Measurements from ENCODE around the gene POMGNT2. TPM values are rescaled to one million over a fixed set of nuclear protein-coding genes. Genes with fewer than 3 reads are reported as not detected.

The POMGNT2 gene
- total RNA-seq, 1 experiment from 2014 or later: 45.7 TPM

- H3K27me3 ChIP-seq (ENCODE audit: low read length): no peaks in the 10 kb centered on the region
- no peaks in the 10 kb centered on the region for H3K4me1 ChIP-seq (ENCODE audit: insufficient read depth, low read length)
- intact Hi-C loops (cut with micrococcal nuclease): no loop called here
- DNase-seq (peak; percentile 4), ATAC-seq (no peak)
- no peak overlapping the region for H3K27ac ChIP-seq (ENCODE audit: low read length)
- no peaks in the 10 kb centered on the region for H3F3A ChIP-seq (ENCODE audit: low read length, unreplicated experiment)
- H3K4me2 ChIP-seq (ENCODE audit: low read length): no peak overlapping the region
- no peak for TF ChIP-seq EZH2 (IDR thresholded peaks at IDR 0.05; ENCODE audit: low read length, unreplicated experiment)
- TF ChIP-seq EZH2phosphoT487 (IDR thresholded peaks at IDR 0.05; ENCODE audit: borderline replicate concordance, low read length): no peak
- ChIA-PET POLR2A (ENCODE audit: unreplicated experiment) (no interaction called here), CTCF (interaction anchor here (0.6 to 0.9 kb wide), 2 partner anchors 125 to 714 kb away, joined by 3 read pairs; no protein-coding TSS in a partner anchor)
- no peak overlapping the region for H3K4me3 ChIP-seq (ENCODE audit: low read length)
- no peak overlapping the region for H2AFZ ChIP-seq (ENCODE audit: low read length)
- H3K79me2 ChIP-seq (ENCODE audit: low read length): no peaks in the 10 kb centered on the region
- H3K36me3 ChIP-seq (ENCODE audit: low read depth, low read length): no peaks in the 10 kb centered on the region
- no TSS peak for BruUV-seq (replicated peaks)
- H3K9ac ChIP-seq (ENCODE audit: low read length): no peak overlapping the region
- no peaks in the 10 kb centered on the region for H3K9me3 ChIP-seq (ENCODE audit: low read length)
- no peaks in the 10 kb centered on the region for H4K20me1 ChIP-seq (ENCODE audit: low read length)
- no peaks in the 10 kb centered on the region for H3K9me2 ChIP-seq (replicated peaks; ENCODE audit: low read length)
These were observed 19.3 kb downstream of the POMGNT2 start for GRCh38 chr3:43086460-43087165.

- H3K9ac ChIP-seq (ENCODE audit: low read length): no peak overlapping the region
- no peaks in the 10 kb centered on the region for H3K27me3 ChIP-seq (ENCODE audit: low read length)
- ChIA-PET CTCF (no interaction called here), POLR2A (ENCODE audit: unreplicated experiment) (interaction anchor here (0.6 kb wide), 1 partner anchor 205 kb away, joined by 6 read pairs; no protein-coding TSS in a partner anchor)
- H3K4me3 ChIP-seq (ENCODE audit: low read length): no peak overlapping the region
- no peaks in the 10 kb centered on the region for H3F3A ChIP-seq (ENCODE audit: low read length, unreplicated experiment)
- no TSS peak for BruUV-seq (replicated peaks)
- H3K9me2 ChIP-seq (replicated peaks; ENCODE audit: low read length): no peaks in the 10 kb centered on the region
- DNase-seq (no peak), ATAC-seq (no peak)
- H3K79me2 ChIP-seq (ENCODE audit: low read length): no peaks in the 10 kb centered on the region
- TF ChIP-seq EZH2phosphoT487 (IDR thresholded peaks at IDR 0.05; ENCODE audit: borderline replicate concordance, low read length) (no peak), EZH2 (IDR thresholded peaks at IDR 0.05; ENCODE audit: low read length, unreplicated experiment) (no peak), CTCF (conservative IDR thresholded peaks at IDR 0.05; ENCODE audit: low read depth, low read length) (no peak)
- H3K4me2 ChIP-seq (ENCODE audit: low read length): no peak overlapping the region
- no peaks in the 10 kb centered on the region for H4K20me1 ChIP-seq (ENCODE audit: low read length)
- H3K36me3 ChIP-seq (ENCODE audit: low read depth, low read length): peaks cover 22% of the 10 kb centered on the region
- H3K9me3 ChIP-seq (ENCODE audit: low read length): no peaks in the 10 kb centered on the region
- H3K27ac ChIP-seq (ENCODE audit: low read length): no peak overlapping the region
- H3K4me1 ChIP-seq (ENCODE audit: insufficient read depth, low read length): no peaks in the 10 kb centered on the region
- intact Hi-C loops (cut with micrococcal nuclease): no loop called here
- no peak overlapping the region for H2AFZ ChIP-seq (ENCODE audit: low read length)
These were observed 23.4 kb downstream of the POMGNT2 start for GRCh38 chr3:43082457-43082856.

- no peaks in the 10 kb centered on the region for H3K79me2 ChIP-seq (ENCODE audit: low read length)
- no peak overlapping the region for H3K4me3 ChIP-seq (ENCODE audit: low read length)
- no peaks in the 10 kb centered on the region for H3K9me3 ChIP-seq (ENCODE audit: low read length)
- H3K9me2 ChIP-seq (replicated peaks; ENCODE audit: low read length): no peaks in the 10 kb centered on the region
- intact Hi-C loops (cut with micrococcal nuclease): no loop called here
- CTCF ChIA-PET: no interaction called here
- BruUV-seq (replicated peaks): no TSS peak
- no peaks in the 10 kb centered on the region for H3K4me1 ChIP-seq (ENCODE audit: insufficient read depth, low read length)
- TF ChIP-seq EZH2 (IDR thresholded peaks at IDR 0.05; ENCODE audit: low read length, unreplicated experiment): no peak
- no peak for TF ChIP-seq EZH2phosphoT487 (IDR thresholded peaks at IDR 0.05; ENCODE audit: borderline replicate concordance, low read length)
- TF ChIP-seq CTCF (conservative IDR thresholded peaks at IDR 0.05; ENCODE audit: low read depth, low read length): no peak
- H3K36me3 ChIP-seq (ENCODE audit: low read depth, low read length): peaks cover 22% of the 10 kb centered on the region
- H3F3A ChIP-seq (ENCODE audit: low read length, unreplicated experiment): no peaks in the 10 kb centered on the region
- H3K9ac ChIP-seq (ENCODE audit: low read length): no peak overlapping the region
- no peak for ATAC-seq
- H2AFZ ChIP-seq (ENCODE audit: low read length): no peak overlapping the region
- no peak overlapping the region for H3K27ac ChIP-seq (ENCODE audit: low read length)
- no peaks in the 10 kb centered on the region for H3K27me3 ChIP-seq (ENCODE audit: low read length)
- no peaks in the 10 kb centered on the region for H4K20me1 ChIP-seq (ENCODE audit: low read length)
- H3K4me2 ChIP-seq (ENCODE audit: low read length): no peak overlapping the region
- POLR2A ChIA-PET (ENCODE audit: unreplicated experiment): no interaction called here
- DNase-seq: no peak
These were observed 24.1 kb downstream of the POMGNT2 start for GRCh38 chr3:43081796-43082195.

All from PC-3 (cell line).